Heart left ventricle (tissue), 16 donors: ENCODE results near the gene DHDDS. TPM values are rescaled to one million over a fixed set of nuclear protein-coding genes. Genes with fewer than 3 reads are reported as not detected.

Experiments
- ATAC-seq, 4 donors: fragments of 200-7000 bp; cut with Tn5 transposase; one replicate each; pipeline ENCODE4 v1.9.1; 2020 to 2022; ENCODE audit warnings: moderate library complexity in 4 of 4, mild to moderate bottlenecking in 3 of 4, moderate number of reproducible peaks in 1 of 4
- DNase-seq, 5 donors: peaks; one replicate each; pipeline ENCODE4 v3.0.0-alpha.2; 2020
- H3K27ac ChIP-seq, 12 donors: fragments of 200-600 bp; sonication (generic) in 4 of 12; one replicate each; pipeline versions ENCODE4 v1.5.0 to v1.8.0; 2016 to 2022; ENCODE audit warnings: mild to moderate bottlenecking in 2 of 12
- H3K27me3 ChIP-seq, 9 donors: fragments of 200-600 bp; sonication (generic) in 2 of 9; one replicate each; pipeline versions ENCODE4 v1.5.1 to v1.8.0; 2016 to 2022; ENCODE audit warnings: mild to moderate bottlenecking in 3 of 9
- H3K36me3 ChIP-seq, 9 donors: fragments of 200-600 bp; sonication (generic) in 2 of 9; one replicate each; pipeline versions ENCODE4 v1.5.0 to v1.8.0; 2018 to 2022; ENCODE audit warnings: mild to moderate bottlenecking in 2 of 9
- H3K4me1 ChIP-seq, 12 donors: fragments of 200-600 bp; sonication (generic) in 4 of 12; one replicate each; pipeline versions ENCODE4 v1.5.0 to v1.8.0; 2016 to 2022; ENCODE audit warnings: mild to moderate bottlenecking in 3 of 12
- H3K4me3 ChIP-seq, 12 donors: fragments of 200-600 bp; sonication (generic) in 4 of 12; one replicate each; pipeline versions ENCODE4 v1.5.0 to v1.8.0; 2017 to 2022; ENCODE audit warnings: mild to moderate bottlenecking in 9 of 12, moderate library complexity in 4 of 12
- H3K9me3 ChIP-seq, 12 donors: fragments of 200-600 bp; sonication (generic) in 4 of 12; one replicate each; pipeline versions ENCODE4 v1.5.0 to v1.8.0; 2016 to 2022; ENCODE audit warnings: mild to moderate bottlenecking in 1 of 12
- POLR2A ChIP-seq, 2 donors: fragments of 450-650 bp; IDR thresholded peaks; one replicate each; pipeline ENCODE4 v1.6.1; 2017; ENCODE audit warnings: antibody characterized with exemption in 2 of 2, mild to moderate bottlenecking in 2 of 2, moderate library complexity in 2 of 2
- WGBS, 4 donors: extraction: QIAGEN DNeasy Blood & Tissue Kit in 2 of 4; methylation state at CpG; one replicate each; pipeline versions ENCODE4 v1.1.5 to v1.1.7; 2013 to 2018; 5-methylcytosine and 5-hydroxymethylcytosine counted together
- intact Hi-C, 10 donors: fragments of 100-400 bp; cut with DNase I; formaldehyde crosslinking; loops; one replicate each; pipeline versions ENCODE4 v1.11.1 to v1.14.2; 2022
- polyA plus RNA-seq, 2 donors: library from polyadenylated mRNA; stranded (reverse); fragments of 200-250 nt; gene quantifications; one replicate each; pipeline ENCODE4 v1.2.3, GENCODE V29; 2013
- total RNA-seq, 9 donors: library from RNA; depleted of rRNA in 2 of 9; stranded (reverse); fragments of >200 nt in 2 of 9; fragmentation: NEBNext Ultra II Directional in 3 of 9; extraction: Animal tissue kit (Norgen Biotek cat#: 25700) in 3 of 9; gene quantifications; one replicate each; pipeline versions ENCODE4 v1.1.0 to v1.2.4, GENCODE V29; 2016 to 2023
- TF ChIP-seq, protein P1 (sequence below), 12 donors: fragments of 200-600 bp; sonication (generic) in 4 of 12; IDR thresholded peaks; one replicate each; pipeline versions ENCODE4 v1.5.0 to v1.8.0; 2018 to 2022; ENCODE audit warnings: antibody characterized with exemption in 12 of 12, mild to moderate bottlenecking in 5 of 12
- donor health status: ischemic (EF 13 %, LVEDD 7.1; RV severe dilation, severe dysfunction).
- donor health status: healthy with polysubstance abuse.
- donor health status: DM: no; HTN: yes; CAD: no.
- donor health status: DM: no; HTN: no; CAD: no.
- donor health status: ischemic (EF 25% LVEDD 6.9; RV normal size, moderate dysfunction).
- donor health status: ischemic (EF 25% LVEDD 5.7; RV mildly dilated, moderate dysfunction).
- donor health status: healthy.
- donor health status: DM: yes; HTN: yes; CAD: no.
- donor health status: ischemic (EF 35%, LVEDD 5.7; RV mildly dilated, moderate dysfunction).
- donor health status: nonischemic (EF 11% LVEDD 7.7; RV severe dilation, severe dysfunction).
- donor health status: DM: yes; HTN: yes; CAD: no.
- donor health status: PGD.
- donor health status: ischemic (EF 29% LVEDD 5.4; RV normal size, mild dysfunction).
- donor health status: nonischemic (EF 23%, LVEDD 6.1; RV moderate dilation, normal function).

Gene DHDDS
- total and polyA plus RNA-seq, 11 donors = 14.1 to 45.0 (median 29.9) TPM

DNA sequence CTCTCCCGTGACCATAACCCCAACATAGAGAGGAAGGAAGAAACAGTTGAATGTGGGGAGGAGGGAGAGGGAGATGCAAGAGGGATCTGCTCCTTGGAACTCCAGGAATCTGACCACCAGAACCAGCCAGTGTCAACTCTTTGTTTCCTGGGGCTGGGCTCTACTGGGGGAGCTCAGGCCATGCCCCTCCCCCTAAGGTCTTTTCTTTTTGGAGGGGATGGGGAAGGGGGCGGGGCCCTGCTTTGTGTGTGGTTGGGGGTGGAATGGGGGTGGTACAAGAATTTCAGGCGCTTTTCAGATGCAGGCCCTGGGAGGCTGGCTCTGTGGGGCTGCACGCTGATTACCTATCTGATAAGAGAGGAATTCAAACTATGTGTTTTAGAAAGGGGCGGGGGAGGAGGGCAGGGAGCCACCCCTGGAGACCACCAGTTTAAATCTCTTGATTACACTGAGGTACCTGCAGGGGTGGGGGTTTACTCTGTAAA lies 13.2 kb upstream of the DHDDS start:
- no peak overlapping the region for H3K27ac ChIP-seq
- ATAC-seq (no peak), DNase-seq (no peak)
- intact Hi-C loops = loop anchor here in 1 of 10 donors (5.0 kb wide), 1 partner anchor 317 kb away; no protein-coding TSS in a partner anchor
- H3K4me1 ChIP-seq = no peaks in the 10 kb centered on the region
- no peaks in the 10 kb centered on the region for H3K36me3 ChIP-seq
- H3K27me3 ChIP-seq = peaks cover 0 to 41% (median 4%) of the 10 kb centered on the region in 9 donors
- WGBS, 4 donors = 21 to 36% (median 29%) methylated on average over 5 of the region's 5 CpGs
- no peak overlapping the region for H3K4me3 ChIP-seq
- TF ChIP-seq, protein P1, sequence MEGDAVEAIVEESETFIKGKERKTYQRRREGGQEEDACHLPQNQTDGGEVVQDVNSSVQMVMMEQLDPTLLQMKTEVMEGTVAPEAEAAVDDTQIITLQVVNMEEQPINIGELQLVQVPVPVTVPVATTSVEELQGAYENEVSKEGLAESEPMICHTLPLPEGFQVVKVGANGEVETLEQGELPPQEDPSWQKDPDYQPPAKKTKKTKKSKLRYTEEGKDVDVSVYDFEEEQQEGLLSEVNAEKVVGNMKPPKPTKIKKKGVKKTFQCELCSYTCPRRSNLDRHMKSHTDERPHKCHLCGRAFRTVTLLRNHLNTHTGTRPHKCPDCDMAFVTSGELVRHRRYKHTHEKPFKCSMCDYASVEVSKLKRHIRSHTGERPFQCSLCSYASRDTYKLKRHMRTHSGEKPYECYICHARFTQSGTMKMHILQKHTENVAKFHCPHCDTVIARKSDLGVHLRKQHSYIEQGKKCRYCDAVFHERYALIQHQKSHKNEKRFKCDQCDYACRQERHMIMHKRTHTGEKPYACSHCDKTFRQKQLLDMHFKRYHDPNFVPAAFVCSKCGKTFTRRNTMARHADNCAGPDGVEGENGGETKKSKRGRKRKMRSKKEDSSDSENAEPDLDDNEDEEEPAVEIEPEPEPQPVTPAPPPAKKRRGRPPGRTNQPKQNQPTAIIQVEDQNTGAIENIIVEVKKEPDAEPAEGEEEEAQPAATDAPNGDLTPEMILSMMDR (IDR thresholded peaks at IDR 0.05) = no peak
- TF ChIP-seq POLR2A (IDR thresholded peaks at IDR 0.05) = no peak
- no peaks in the 10 kb centered on the region for H3K9me3 ChIP-seq

DNA sequence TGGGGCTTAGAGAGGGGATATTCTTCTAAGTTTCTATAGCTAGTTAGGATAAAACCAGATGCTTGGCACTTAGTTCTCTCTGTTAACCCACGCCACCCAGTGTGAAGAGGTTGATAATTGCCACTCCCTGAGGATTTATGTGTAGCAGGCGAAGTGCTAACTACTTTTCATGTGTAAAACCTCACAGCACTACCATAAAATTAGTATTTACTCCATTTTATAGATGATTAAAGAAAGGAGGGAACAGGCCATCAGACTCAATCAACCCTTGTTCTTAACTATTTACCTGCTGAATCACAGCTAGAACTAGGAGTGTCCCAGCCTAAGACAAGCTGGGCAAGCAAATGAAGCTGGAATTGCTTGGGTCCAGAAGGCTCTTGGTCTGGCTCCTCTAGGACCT lies 12.6 kb upstream of the DHDDS start:
- Histone ChIP-seq H3K27me3 (peaks cover 0 to 35% (median 0%) of the 10 kb centered on the region in 9 donors), H3K4me1 (no peaks in the 10 kb centered on the region), H3K9me3 (no peaks in the 10 kb centered on the region), H3K36me3 (no peaks in the 10 kb centered on the region), H3K27ac (no peak overlapping the region), H3K4me3 (no peak overlapping the region)
- ATAC-seq (no peak), DNase-seq (no peak)
- TF ChIP-seq, protein P1 (IDR thresholded peaks at IDR 0.05) = no peak
- TF ChIP-seq POLR2A (IDR thresholded peaks at IDR 0.05) = no peak
- WGBS, 4 donors = 73 to 83% (median 81%) methylated on average over 2 of the region's 2 CpGs
- intact Hi-C loops = loop anchor here in 1 of 10 donors (5.0 kb wide), 1 partner anchor 317 kb away; no protein-coding TSS in a partner anchor

DNA sequence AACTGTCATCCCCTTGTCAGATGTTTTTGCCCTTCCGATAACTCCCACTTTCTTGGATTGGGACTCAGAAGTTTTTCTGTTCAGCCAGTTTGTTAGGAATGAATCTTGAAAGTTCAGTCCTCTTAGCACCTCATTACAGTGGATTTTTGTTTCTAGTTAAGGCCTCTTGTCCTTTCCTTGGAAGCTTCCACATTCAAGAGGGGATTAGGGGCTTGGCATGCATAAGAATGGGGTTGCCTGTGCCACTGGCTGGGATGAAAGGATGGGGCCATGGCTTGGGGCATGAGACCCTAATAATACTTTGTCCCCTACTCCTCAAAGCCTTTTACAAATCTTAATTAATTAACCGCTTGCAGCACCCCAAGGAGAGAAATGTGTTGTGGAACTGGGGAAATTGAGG lies 2.4 kb upstream of the DHDDS start:
- intact Hi-C loops = loop anchor here in 2 of 10 donors (5.0 kb wide), 2 partner anchors 38 to 43 kb away; partner anchors contain the start of gene HMGN2 (in 1 of the 2)
- no peaks in the 10 kb centered on the region for H3K9me3 ChIP-seq
- peaks cover 0 to 29% (median 20%) of the 10 kb centered on the region in 12 donors for H3K4me1 ChIP-seq

DNA sequence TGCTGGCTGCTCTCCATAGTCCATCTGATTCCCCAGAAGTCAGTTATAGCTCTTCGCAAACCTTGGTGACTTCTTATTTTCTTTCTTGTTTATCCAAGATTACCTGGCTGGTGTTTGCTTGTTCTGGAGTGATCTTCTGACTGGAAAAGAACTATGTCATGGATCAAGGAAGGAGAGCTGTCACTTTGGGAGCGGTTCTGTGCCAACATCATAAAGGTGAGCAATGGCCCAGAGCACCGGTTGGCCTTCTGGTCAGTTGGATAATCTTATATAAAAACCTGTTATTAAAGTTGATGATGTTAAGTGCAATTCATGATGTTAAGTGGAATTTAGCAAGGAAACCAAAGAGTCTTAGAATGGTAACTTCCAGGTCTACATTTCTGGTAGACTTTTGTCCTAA lies 672 bp downstream of the DHDDS start:
- Histone ChIP-seq H3K4me3 (peak overlapping the region; percentile 50 to 84 (median 70)), H3K4me1 (peaks cover 0 to 29% (median 20%) of the 10 kb centered on the region in 12 donors), H3K9me3 (no peaks in the 10 kb centered on the region), H3K27me3 (no peaks in the 10 kb centered on the region), H3K36me3 (peaks cover 0 to 42% (median 25%) of the 10 kb centered on the region in 9 donors), H3K27ac (peak overlapping the region in 11 of 12 donors; percentile 66 to 84 (median 77))
- TF ChIP-seq, protein P1 (IDR thresholded peaks at IDR 0.05) = no peak
- no peak for TF ChIP-seq POLR2A (IDR thresholded peaks at IDR 0.05)
- intact Hi-C loops = loop anchor here in 3 of 10 donors (2.0 to 5.0 kb wide), 3 partner anchors 35 to 40 kb away; partner anchors contain the start of gene HMGN2 (in 2 of the 3)
- no peak for ATAC-seq
- no peak for DNase-seq
- WGBS, 4 donors = 44 to 67% (median 54%) methylated on average over 3 of the region's 3 CpGs

More for the DNA sequence above, 2.4 kb upstream of the DHDDS start:
- DNase-seq (no peak), ATAC-seq (no peak)
- TF ChIP-seq, protein P1 (IDR thresholded peaks at IDR 0.05) = no peak
- TF ChIP-seq POLR2A (IDR thresholded peaks at IDR 0.05) = no peak
- no peak overlapping the region for H3K4me3 ChIP-seq
- H3K36me3 ChIP-seq = peaks cover 0 to 12% (median 3%) of the 10 kb centered on the region in 9 donors
- 85 to 93% (median 90%) methylated on average over 2 of the region's 2 CpGs for WGBS, 4 donors
- no peak overlapping the region for H3K27ac ChIP-seq
- peaks cover 0 to 10% (median 3%) of the 10 kb centered on the region in 9 donors for H3K27me3 ChIP-seq
